Posterior vena cava (tissue), 2 donors: ENCODE results near the gene TRIM63. TPM values are rescaled to one million over a fixed set of nuclear protein-coding genes. Genes with fewer than 3 reads are reported as not detected.

ENCODE experiments used
- DNase-seq: peaks from one replicate; pipeline ENCODE4 v3.0.0-alpha.2; 2020; ENCODE audit warnings: low spot score
- intact Hi-C, 2 donors: fragments of 100-400 bp; cut with DNase I; formaldehyde crosslinking; loops; one replicate each; pipeline versions ENCODE4 v1.14.1 to v1.14.2; 2022 to 2023
- total RNA-seq, 2 donors: library from RNA; stranded (reverse); fragmentation: NEBNext Ultra II Directional; extraction: Animal tissue kit (Norgen Biotek cat#: 25700); gene quantifications; one replicate each; pipeline ENCODE4 v1.2.1, GENCODE V29; 2021
- donor health status: DM: yes; HTN: yes; CAD: no.
- donor health status: DM: yes; HTN: yes; CAD: no.

The TRIM63 gene
- total RNA-seq, 2 donors from 2014 or later = 0.29 to 1.2 TPM

- intact Hi-C loops = no loop called here
- DNase-seq = no peak
Observed at GRCh38 chr1:26092422-26092821, 25.0 kb upstream of the TRIM63 start.

- intact Hi-C loops = no loop called here
- DNase-seq = no peak
Observed at GRCh38 chr1:26090893-26091292, 23.5 kb upstream of the TRIM63 start.

- intact Hi-C loops = no loop called here
- no peak for DNase-seq
Observed at GRCh38 chr1:26089125-26089524, 21.7 kb upstream of the TRIM63 start.

GRCh38 chr1:26084844-26085243, 17.4 kb upstream of the TRIM63 start:
- DNase-seq = no peak
- intact Hi-C loops = no loop called here

- no peak for DNase-seq
- intact Hi-C loops = no loop called here
Observed at GRCh38 chr1:26084091-26084561, 16.7 kb upstream of the TRIM63 start.

GRCh38 chr1:26083208-26083607, 15.8 kb upstream of the TRIM63 start:
- intact Hi-C loops = no loop called here
- no peak for DNase-seq

- no peak for DNase-seq
- intact Hi-C loops = no loop called here
Observed at GRCh38 chr1:26082020-26082350, 14.6 kb upstream of the TRIM63 start.

- intact Hi-C loops = no loop called here
- DNase-seq = no peak
Observed at GRCh38 chr1:26081267-26082019, 14.0 kb upstream of the TRIM63 start.

- intact Hi-C loops = loop anchor here in 1 of 2 donors (10.0 kb wide), 1 partner anchor 1325 kb away; no protein-coding TSS in a partner anchor
- no peak for DNase-seq
Observed at GRCh38 chr1:26079960-26080814, 12.8 kb upstream of the TRIM63 start.

- no peak for DNase-seq
- intact Hi-C loops = loop anchor here in 1 of 2 donors (10.0 kb wide), 1 partner anchor 1324 kb away; no protein-coding TSS in a partner anchor
Observed at GRCh38 chr1:26079178-26079563, 11.7 kb upstream of the TRIM63 start.

GRCh38 chr1:26078286-26079177, 11.1 kb upstream of the TRIM63 start:
- intact Hi-C loops = loop anchor here in 1 of 2 donors (10.0 kb wide), 1 partner anchor 1324 kb away; no protein-coding TSS in a partner anchor
- DNase-seq = no peak

- intact Hi-C loops = loop anchor here in 1 of 2 donors (10.0 kb wide), 1 partner anchor 1323 kb away; no protein-coding TSS in a partner anchor
- DNase-seq = no peak
Observed at GRCh38 chr1:26077524-26077923, 10.1 kb upstream of the TRIM63 start.

GRCh38 chr1:26075421-26076144, 8.2 kb upstream of the TRIM63 start:
- intact Hi-C loops = loop anchor here in 1 of 2 donors (10.0 kb wide), 1 partner anchor 1321 kb away; no protein-coding TSS in a partner anchor
- no peak for DNase-seq

- DNase-seq = no peak
- intact Hi-C loops = loop anchor here in 1 of 2 donors (10.0 kb wide), 1 partner anchor 1318 kb away; no protein-coding TSS in a partner anchor
Observed at GRCh38 chr1:26072305-26072704, 4.9 kb upstream of the TRIM63 start.

- no peak for DNase-seq
- intact Hi-C loops = loop anchor here in 1 of 2 donors (10.0 kb wide), 1 partner anchor 1316 kb away; no protein-coding TSS in a partner anchor
Observed at GRCh38 chr1:26070963-26071342, 3.5 kb upstream of the TRIM63 start.

GRCh38 chr1:26070296-26070962, 3.0 kb upstream of the TRIM63 start:
- intact Hi-C loops = loop anchor here in 1 of 2 donors (10.0 kb wide), 1 partner anchor 1316 kb away; no protein-coding TSS in a partner anchor
- no peak for DNase-seq

GRCh38 chr1:26069941-26070295, 2.5 kb upstream of the TRIM63 start:
- intact Hi-C loops = loop anchor here in 1 of 2 donors (10.0 kb wide), 1 partner anchor 1315 kb away; no protein-coding TSS in a partner anchor
- DNase-seq = no peak

- no peak for DNase-seq
- intact Hi-C loops = no loop called here
Observed at GRCh38 chr1:26066857-26067256, 573 bp downstream of the TRIM63 start.
